Neural progenitor cell (in vitro differentiated cells): ENCODE data around the gene NRM. TPM values are rescaled to one million over a fixed set of nuclear protein-coding genes. Genes with fewer than 3 reads are reported as not detected.
A peak's percentile ranks its signal among the peaks of the same experiment; 100 is the strongest.
"Not testable (repeated sequence)": the region's sequence is repeated elsewhere in the genome, so short reads cannot be mapped to it uniquely, and the experiment has no call there.

Experiments
- DNase-seq: peaks from one replicate; pipeline ENCODE4 v3.0.0-alpha.2; 2016; ENCODE audit warnings: low spot score
- H2AFZ ChIP-seq: fragments of 200-600 bp; sonication (generic); replicated peaks from 2 replicates; pipeline ENCODE4 v1.6.1; 2016; ENCODE audit warnings: antibody characterized with exemption
- H3F3A ChIP-seq: fragments of 200-600 bp; sonication (generic); 2 replicates; pipeline ENCODE4 v1.6.1; 2016; ENCODE audit warnings: antibody characterized with exemption, low read depth
- H3K27ac ChIP-seq: fragments of 200-600 bp; sonication (generic); 2 replicates; pipeline ENCODE4 v1.5.1; 2016; ENCODE audit warnings: mild to moderate bottlenecking
- H3K27me3 ChIP-seq: fragments of 200-600 bp; sonication (generic); 2 replicates; pipeline ENCODE4 v1.6.1; 2016; ENCODE audit warnings: mild to moderate bottlenecking, moderate library complexity
- H3K36me3 ChIP-seq: fragments of 200-600 bp; sonication (generic); 2 replicates; pipeline ENCODE4 v1.5.1; 2016
- H3K4me1 ChIP-seq: fragments of 200-600 bp; sonication (generic); 2 replicates; pipeline ENCODE4 v1.6.1; 2016; ENCODE audit warnings: mixed run types
- H3K4me2 ChIP-seq: fragments of 200-600 bp; sonication (generic); 2 replicates; pipeline ENCODE4 v1.6.1; 2016
- H3K4me3 ChIP-seq: fragments of 200-600 bp; sonication (generic); 2 replicates; pipeline ENCODE4 v1.5.1; 2016
- H3K79me2 ChIP-seq: fragments of 200-600 bp; sonication (generic); 2 replicates; pipeline ENCODE4 v1.6.1; 2016; ENCODE audit warnings: low read depth
- H3K9ac ChIP-seq: fragments of 200-600 bp; sonication (generic); 2 replicates; pipeline ENCODE4 v1.6.1; 2016
- H3K9me3 ChIP-seq: fragments of 200-600 bp; sonication (generic); 2 replicates; pipeline ENCODE4 v1.5.1; 2016; ENCODE audit warnings: low read depth
- H4K20me1 ChIP-seq: fragments of 200-600 bp; sonication (generic); 2 replicates; pipeline ENCODE4 v1.6.1; 2016; ENCODE audit warnings: low read depth
- H3K27ac Mint-ChIP-seq: 3 replicates; pipeline ENCODE4 v1.8.0; 2021; ENCODE audit warnings: mixed read lengths
- H3K27me3 Mint-ChIP-seq: 2 replicates; pipeline ENCODE4 v1.8.0; 2022; ENCODE audit warnings: low read depth, mild to moderate bottlenecking, inconsistent platforms, moderate library complexity, mixed read lengths; ENCODE audit not compliant: insufficient read depth
- H3K36me3 Mint-ChIP-seq: 3 replicates; pipeline ENCODE4 v1.8.0; 2021; ENCODE audit warnings: mixed read lengths
- H3K4me1 Mint-ChIP-seq: 3 replicates; pipeline ENCODE4 v1.8.0; 2021; ENCODE audit warnings: mixed read lengths
- H3K4me3 Mint-ChIP-seq: 3 replicates; pipeline ENCODE4 v1.8.0; 2021; ENCODE audit warnings: mild to moderate bottlenecking, moderate library complexity, mixed read lengths
- H3K9me3 Mint-ChIP-seq: 3 replicates; pipeline ENCODE4 v1.8.0; 2020; ENCODE audit warnings: mixed read lengths
- EZH2phosphoT487 ChIP-seq: fragments of 200-600 bp; sonication (generic); IDR thresholded peaks from 2 replicates; pipeline ENCODE4 v1.6.1; 2017; ENCODE audit warnings: antibody characterized with exemption
- total RNA-seq: library from RNA; depleted of rRNA; stranded (reverse); fragments of >200 nt; gene quantifications from 2 replicates; pipeline ENCODE4 v1.2.3, GENCODE V29; 2015; ENCODE audit warnings: low replicate concordance
- TF ChIP-seq, protein P1 (sequence below): fragments of 200-600 bp; sonication (generic); IDR thresholded peaks from 2 replicates; pipeline ENCODE4 v1.5.1; 2017; ENCODE audit warnings: antibody characterized with exemption, mild to moderate bottlenecking

The NRM gene
- total RNA-seq, 1 donor from 2014 or later = 12.4 TPM

DNA sequence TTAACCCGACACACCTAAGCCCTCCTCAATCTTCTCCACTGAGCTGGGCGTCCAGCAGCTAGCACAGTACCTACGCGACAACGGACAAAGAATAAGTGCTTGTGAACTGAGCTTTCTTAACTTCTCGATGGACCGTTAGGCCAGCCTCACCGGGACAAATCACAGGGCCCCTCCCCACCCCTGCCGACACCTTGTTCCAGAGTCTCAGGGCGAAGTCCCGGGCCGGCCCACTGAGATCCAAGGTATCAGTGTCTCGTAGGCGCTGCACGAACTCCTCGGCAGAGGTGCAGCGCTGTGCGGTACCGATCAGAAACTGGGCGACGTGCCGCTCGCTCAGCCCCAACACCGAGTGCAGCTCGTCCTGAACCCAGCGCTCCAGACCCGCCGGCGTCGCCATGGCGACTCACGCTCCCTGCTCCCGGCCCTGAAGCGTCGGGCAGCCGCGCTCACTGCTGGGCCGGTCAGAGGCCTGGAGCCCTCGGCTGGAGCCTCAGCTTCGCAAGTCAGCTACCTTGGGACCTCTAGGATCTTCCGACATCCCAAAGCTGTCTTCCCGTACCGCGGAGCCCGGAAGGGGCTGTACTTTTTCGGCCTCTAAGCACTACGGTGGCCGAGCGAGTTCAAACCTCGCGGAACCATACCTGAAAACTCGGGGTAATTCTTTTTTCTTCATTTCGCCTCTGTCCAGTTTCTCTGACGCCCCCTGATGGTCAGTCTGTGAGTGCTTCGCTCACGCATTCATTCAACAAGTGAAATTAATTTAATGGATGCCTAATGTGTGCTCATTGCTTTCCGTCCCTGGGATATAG lies 18.1 kb downstream of the NRM start, which contains the start of gene DHX16:
DHX16 (minus strand) TSS at position 562 of the 809 bp plus-strand sequence; CDS start at position 397, 165 bp downstream.
- Mint-ChIP-seq H3K27me3 (peaks cover 10% of the 10 kb centered on the region), H3K27ac (peak within 1 kb of the TSS; percentile 30), H3K9me3 (no peaks in the 10 kb centered on the region), H3K36me3 (peaks cover 13% of the 10 kb centered on the region), H3K4me1 (peaks cover 10% of the 10 kb centered on the region), H3K4me3 (peak within 1 kb of the TSS; percentile 92)
- TF ChIP-seq, protein P1, sequence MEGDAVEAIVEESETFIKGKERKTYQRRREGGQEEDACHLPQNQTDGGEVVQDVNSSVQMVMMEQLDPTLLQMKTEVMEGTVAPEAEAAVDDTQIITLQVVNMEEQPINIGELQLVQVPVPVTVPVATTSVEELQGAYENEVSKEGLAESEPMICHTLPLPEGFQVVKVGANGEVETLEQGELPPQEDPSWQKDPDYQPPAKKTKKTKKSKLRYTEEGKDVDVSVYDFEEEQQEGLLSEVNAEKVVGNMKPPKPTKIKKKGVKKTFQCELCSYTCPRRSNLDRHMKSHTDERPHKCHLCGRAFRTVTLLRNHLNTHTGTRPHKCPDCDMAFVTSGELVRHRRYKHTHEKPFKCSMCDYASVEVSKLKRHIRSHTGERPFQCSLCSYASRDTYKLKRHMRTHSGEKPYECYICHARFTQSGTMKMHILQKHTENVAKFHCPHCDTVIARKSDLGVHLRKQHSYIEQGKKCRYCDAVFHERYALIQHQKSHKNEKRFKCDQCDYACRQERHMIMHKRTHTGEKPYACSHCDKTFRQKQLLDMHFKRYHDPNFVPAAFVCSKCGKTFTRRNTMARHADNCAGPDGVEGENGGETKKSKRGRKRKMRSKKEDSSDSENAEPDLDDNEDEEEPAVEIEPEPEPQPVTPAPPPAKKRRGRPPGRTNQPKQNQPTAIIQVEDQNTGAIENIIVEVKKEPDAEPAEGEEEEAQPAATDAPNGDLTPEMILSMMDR = peak; percentile 93
- no peak for TF ChIP-seq EZH2phosphoT487
- H3K27ac ChIP-seq = no peak within 1 kb of the TSS
- H2AFZ ChIP-seq = peak within 1 kb of the TSS; percentile 66
- peak within 1 kb of the TSS; percentile 94 for H3K4me3 ChIP-seq
- DNase-seq = peak; percentile 95
- peaks cover 3% of the 10 kb centered on the region for H3K4me1 ChIP-seq
- peaks cover 21% of the 10 kb centered on the region for H3K79me2 ChIP-seq
- H3K9ac ChIP-seq = peak within 1 kb of the TSS; percentile 76
- no peaks in the 10 kb centered on the region for H3K36me3 ChIP-seq
- no peaks in the 10 kb centered on the region for H3K9me3 ChIP-seq
- no peaks in the 10 kb centered on the region for H3K27me3 ChIP-seq
- peak within 1 kb of the TSS; percentile 87 for H3K4me2 ChIP-seq
- H3F3A ChIP-seq = peaks cover 17% of the 10 kb centered on the region
- H4K20me1 ChIP-seq = peaks cover 14% of the 10 kb centered on the region

DNA sequence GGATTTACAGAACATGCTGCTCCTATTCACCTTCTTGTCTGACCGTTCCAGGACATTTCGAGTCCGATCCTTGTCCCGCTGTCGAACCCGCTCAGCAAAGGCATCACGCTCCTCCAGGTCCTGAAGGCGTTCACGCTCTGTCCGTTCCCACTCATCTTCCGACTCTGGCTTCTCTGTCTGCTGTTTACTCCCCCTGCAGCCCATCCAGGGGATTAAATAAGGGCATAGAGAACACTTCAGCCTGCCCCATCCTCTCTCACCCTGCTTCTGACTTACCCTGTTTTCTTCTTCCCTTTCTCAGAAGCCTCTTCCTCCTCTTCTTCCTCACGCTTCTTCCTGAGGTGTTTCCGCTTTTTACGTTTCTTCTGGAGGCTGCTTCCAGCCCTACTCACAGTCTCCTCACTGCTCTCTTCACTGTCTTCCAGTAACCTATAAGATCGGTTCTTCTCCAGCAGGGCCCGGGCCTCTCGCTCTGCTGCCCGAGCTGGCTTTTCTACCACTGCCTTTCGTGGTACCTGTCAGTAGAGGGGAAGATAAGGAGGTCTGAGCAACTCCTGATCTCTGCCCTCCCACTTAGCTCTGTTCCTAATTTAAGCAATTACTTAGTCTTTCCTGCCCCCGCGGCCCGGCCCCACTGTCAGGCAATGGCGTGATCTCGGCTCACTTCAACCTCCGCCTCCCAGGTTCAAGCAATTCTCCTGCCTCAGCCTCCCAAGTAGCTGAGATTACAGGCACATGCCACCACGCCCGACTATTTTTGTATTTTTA lies 19.8 kb downstream of the NRM start:
- Histone ChIP-seq H3K4me1 (peaks cover 3% of the 10 kb centered on the region), H3K4me3 (no peak overlapping the region), H4K20me1 (peaks cover 14% of the 10 kb centered on the region), H3K9me3 (no peaks in the 10 kb centered on the region), H3K27ac (no peak overlapping the region), H3F3A (peaks cover 17% of the 10 kb centered on the region), H3K9ac (no peak overlapping the region), H3K27me3 (no peaks in the 10 kb centered on the region), H3K36me3 (no peaks in the 10 kb centered on the region), H3K4me2 (peak overlapping the region; percentile 87), H3K79me2 (peaks cover 21% of the 10 kb centered on the region), H2AFZ (no peak overlapping the region)
- H3K4me1 Mint-ChIP-seq = peaks cover 10% of the 10 kb centered on the region
- peaks cover 6% of the 10 kb centered on the region for H3K27me3 Mint-ChIP-seq
- peak; percentile 33 for DNase-seq
- H3K27ac Mint-ChIP-seq = no peak overlapping the region
- TF ChIP-seq EZH2phosphoT487 = no peak
- TF ChIP-seq, protein P1 = peak; percentile 34
- no peaks in the 10 kb centered on the region for H3K9me3 Mint-ChIP-seq
- peaks cover 9% of the 10 kb centered on the region for H3K36me3 Mint-ChIP-seq
- peak overlapping the region; percentile 92 for H3K4me3 Mint-ChIP-seq

DNA sequence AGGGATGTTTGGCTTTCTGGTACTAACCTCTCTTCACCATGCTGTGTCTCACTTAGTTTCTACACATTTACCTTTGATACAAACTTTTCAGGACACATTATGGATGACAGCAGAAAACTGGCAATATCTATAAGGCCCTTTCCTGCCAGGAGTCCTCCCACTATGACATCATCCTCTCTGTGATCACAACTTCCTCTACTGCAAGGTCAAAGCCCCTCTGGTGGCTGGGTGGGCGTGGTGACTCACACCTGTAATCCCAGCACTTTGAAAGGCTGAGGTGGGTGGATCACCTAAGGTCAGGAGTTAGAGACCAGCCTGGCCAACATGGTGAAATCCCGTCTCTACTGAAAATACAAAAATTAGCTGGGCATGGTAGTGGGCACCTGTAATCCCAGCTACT lies 24.5 kb downstream of the NRM start:
- H3K27ac Mint-ChIP-seq, H3K79me2 ChIP-seq, H3K36me3 ChIP-seq, H3K4me3 ChIP-seq, H3K9me3 Mint-ChIP-seq, H4K20me1 ChIP-seq, H3K4me1 ChIP-seq, H3F3A ChIP-seq, H3K27me3 Mint-ChIP-seq, H3K4me3 Mint-ChIP-seq, H3K4me1 Mint-ChIP-seq, DNase-seq, H3K27me3 ChIP-seq, H3K4me2 ChIP-seq, H3K27ac ChIP-seq, H3K9me3 ChIP-seq, H2AFZ ChIP-seq, H3K9ac ChIP-seq: not testable (repeated sequence)
- peaks cover 20% of the 10 kb centered on the region for H3K36me3 Mint-ChIP-seq
